SH-SY5Y (cell line): ENCODE results near the gene RNF14.

Source experiments
- GATA2 ChIP-seq: IDR thresholded peaks from 2 replicates; pipeline ENCODE4 v1.6.1; 2011; ENCODE audit warnings: mild to moderate bottlenecking, low read depth, low read length
- GATA3 ChIP-seq: IDR thresholded peaks from 2 replicates; pipeline ENCODE4 v1.6.1; 2011; ENCODE audit warnings: low read depth, mild to moderate bottlenecking, low read length, moderate library complexity

DNA sequence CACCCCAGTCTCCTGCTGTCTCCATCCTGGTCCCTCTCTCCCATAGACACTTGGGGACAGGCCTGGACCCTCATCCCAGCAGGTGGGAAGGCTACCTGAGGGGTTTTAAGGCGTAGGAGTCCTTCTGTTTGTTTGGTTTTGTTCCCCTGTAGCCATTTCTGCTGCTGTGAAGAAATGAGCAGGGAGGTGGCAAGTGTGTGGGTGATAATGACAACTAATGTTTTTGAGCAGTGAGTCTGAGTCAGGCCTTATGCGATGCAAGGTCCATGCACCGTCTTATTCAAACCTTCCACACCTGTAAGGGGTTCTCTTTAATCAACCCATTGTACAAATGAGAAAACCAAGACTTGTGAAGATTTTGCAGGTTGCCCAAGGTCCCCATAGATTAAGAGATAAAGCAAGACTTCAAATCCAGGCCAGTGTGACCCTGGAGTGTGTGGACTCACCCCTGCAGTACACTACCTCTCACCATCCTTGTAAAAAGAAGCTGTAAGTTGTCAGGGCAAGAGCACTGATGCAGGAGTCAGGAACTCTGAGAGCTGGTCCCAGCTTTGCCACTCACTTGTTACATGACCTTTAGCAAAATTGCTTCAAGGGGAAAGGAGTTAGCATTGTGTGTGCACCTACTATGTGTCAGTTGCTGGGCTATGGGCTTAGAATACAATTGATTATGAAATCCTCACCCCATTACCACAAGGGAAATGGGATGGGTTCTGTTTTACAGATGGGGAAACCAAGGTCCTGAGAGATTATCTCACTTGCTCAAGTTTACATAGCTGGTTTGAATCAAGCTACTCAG is 18.5 kb upstream of the RNF14 start:
- TF ChIP-seq GATA2 (no peak), GATA3 (no peak)
